ENCODE measurements around the gene SRSF10. TPM values are rescaled to one million over a fixed set of nuclear protein-coding genes. Genes with fewer than 3 reads are reported as not detected.
A peak's percentile ranks its signal among the peaks of the same experiment; 100 is the strongest.

Gene SRSF10
- total and polyA plus RNA-seq, 8 donors, result 84.9 to 296 (median 254) TPM

DNA sequence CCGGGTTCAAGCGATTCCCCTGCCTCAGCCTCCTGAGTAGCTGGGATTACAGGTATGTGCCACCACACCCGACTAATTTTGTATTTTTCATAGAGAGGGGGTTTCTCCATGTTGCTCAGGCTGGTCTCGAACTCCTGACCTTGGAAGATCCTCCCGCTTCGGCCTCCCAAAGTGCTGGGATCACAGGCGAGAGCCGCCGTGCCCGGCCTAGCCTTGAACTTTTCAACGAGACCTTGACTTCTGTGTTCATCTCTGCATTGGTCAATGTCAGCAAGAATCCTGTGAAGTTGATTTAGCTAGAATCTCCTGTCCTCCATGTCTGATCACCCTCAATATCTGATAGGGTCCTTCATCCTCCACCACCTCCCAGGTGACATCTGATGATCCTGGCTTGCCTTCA is 55.5 kb downstream of the SRSF10 start:
- TF ChIP-seq, protein P1, sequence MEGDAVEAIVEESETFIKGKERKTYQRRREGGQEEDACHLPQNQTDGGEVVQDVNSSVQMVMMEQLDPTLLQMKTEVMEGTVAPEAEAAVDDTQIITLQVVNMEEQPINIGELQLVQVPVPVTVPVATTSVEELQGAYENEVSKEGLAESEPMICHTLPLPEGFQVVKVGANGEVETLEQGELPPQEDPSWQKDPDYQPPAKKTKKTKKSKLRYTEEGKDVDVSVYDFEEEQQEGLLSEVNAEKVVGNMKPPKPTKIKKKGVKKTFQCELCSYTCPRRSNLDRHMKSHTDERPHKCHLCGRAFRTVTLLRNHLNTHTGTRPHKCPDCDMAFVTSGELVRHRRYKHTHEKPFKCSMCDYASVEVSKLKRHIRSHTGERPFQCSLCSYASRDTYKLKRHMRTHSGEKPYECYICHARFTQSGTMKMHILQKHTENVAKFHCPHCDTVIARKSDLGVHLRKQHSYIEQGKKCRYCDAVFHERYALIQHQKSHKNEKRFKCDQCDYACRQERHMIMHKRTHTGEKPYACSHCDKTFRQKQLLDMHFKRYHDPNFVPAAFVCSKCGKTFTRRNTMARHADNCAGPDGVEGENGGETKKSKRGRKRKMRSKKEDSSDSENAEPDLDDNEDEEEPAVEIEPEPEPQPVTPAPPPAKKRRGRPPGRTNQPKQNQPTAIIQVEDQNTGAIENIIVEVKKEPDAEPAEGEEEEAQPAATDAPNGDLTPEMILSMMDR (IDR thresholded peaks at IDR 0.05), result no peak
- H3K27ac ChIP-seq, result no peak overlapping the region
- H3K4me3 ChIP-seq, result no peak overlapping the region

GRCh38 chr1:23923592-23924499 is 56.3 kb downstream of the SRSF10 start:
- TF ChIP-seq, protein P1 (IDR thresholded peaks at IDR 0.05), result no peak
- intact Hi-C loops (cut with DNase I), result no loop called here
- DNase-seq, result no peak
- Histone ChIP-seq H3K36me3 (no peaks in the 10 kb centered on the region), H3K27ac (no peak overlapping the region), H3K27me3 (no peaks in the 10 kb centered on the region), H3K4me1 (peaks cover 3 to 10% of the 10 kb centered on the region in 2 donors), H3K9me3 (no peaks in the 10 kb centered on the region), H3K4me3 (no peak overlapping the region)
- ATAC-seq, result no peak

More for the DNA sequence above, 55.5 kb downstream of the SRSF10 start:
- intact Hi-C loops (cut with DNase I), result no loop called here
- Histone ChIP-seq H3K4me1 (peaks cover 3 to 9% of the 10 kb centered on the region in 2 donors), H3K36me3 (no peaks in the 10 kb centered on the region), H3K9me3 (no peaks in the 10 kb centered on the region), H3K27me3 (no peaks in the 10 kb centered on the region)
- DNase-seq (no peak), ATAC-seq (no peak)

DNA sequence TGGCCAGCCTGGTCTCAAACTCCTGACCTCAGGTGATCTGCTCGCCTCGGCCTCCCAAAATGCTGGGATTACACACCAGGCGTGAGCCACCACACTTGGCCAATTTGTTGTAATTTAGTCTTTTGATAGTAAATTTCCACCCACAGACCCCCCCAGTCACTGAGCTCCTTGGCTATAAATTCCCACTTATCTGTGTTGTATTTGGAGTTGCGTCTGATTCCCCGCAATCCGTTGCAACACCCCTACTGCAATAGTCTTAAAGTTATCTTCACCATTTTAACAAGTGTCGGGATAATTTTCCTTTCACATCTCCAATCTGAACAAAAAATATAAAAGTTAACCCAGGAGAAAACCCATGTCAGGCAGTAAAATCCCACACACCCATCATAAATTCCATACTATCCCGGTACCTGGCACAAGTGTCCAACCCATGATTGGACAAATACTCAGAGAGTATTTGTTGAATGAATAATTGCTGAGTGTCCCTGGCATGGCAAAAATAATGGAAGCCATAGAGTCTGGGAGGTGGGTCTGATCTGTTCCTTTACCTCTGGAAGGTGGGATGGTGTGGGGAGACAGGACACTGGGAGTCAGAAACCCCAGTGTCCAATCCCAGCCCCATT is 57.7 kb downstream of the SRSF10 start:
- TF ChIP-seq, protein P1 (IDR thresholded peaks at IDR 0.05), result no peak
- intact Hi-C loops (cut with DNase I), result no loop called here
- H3K27ac ChIP-seq, result no peak overlapping the region
- ATAC-seq (no peak), DNase-seq (no peak)
- peaks cover 3 to 10% of the 10 kb centered on the region in 2 donors for H3K4me1 ChIP-seq
- H3K27me3 ChIP-seq, result no peaks in the 10 kb centered on the region
- H3K9me3 ChIP-seq, result no peaks in the 10 kb centered on the region
- no peaks in the 10 kb centered on the region for H3K36me3 ChIP-seq
- H3K4me3 ChIP-seq, result no peak overlapping the region

DNA sequence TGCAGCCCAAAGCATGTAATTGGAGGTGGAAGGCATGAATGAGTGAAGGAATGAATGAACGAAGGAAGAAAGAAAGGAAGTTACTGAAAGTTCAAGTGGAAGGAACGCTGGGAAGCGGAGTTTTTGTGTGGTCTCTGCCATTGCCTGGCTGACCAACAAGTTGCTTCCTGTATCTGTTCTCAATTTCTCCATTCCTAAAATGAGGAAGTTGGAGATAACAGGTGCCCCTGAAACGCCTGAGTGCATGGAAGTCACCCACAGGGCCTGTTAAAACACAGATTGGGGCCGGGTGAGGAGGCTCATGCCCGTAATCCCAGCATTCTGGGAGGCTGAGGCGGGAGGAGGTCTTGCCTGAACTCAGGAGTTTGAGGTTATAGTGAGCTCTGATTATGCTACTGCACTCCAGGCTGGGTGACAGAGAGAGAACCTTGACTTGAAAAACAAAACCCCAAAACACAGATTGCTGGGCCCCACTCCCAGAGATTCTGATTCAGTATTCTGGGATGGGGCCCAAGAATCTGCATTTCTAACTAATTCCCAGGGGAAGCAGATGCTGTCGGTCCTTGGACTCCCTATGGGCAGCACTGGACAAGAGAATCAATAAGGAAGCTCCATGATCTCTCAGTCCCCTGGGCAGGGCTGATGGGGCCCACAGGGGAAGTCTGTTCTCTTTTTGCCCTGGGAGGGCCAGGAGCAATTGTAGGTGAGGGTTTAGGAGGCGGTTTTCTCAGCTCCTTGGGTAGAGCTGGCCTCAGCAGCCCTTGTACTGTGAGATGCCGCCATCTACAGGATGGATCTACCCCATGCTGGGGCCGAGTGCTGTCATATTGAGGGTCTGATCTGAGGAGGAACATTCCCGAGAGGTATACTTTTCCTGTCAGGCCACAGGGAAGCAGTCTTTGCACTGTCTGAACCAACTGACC is 63.7 kb downstream of the SRSF10 start:
- Histone ChIP-seq H3K27me3 (no peaks in the 10 kb centered on the region), H3K27ac (peak overlapping the region in 1 of 2 donors; percentile 62), H3K4me1 (peaks cover 3 to 32% of the 10 kb centered on the region in 2 donors), H3K4me3 (no peak overlapping the region), H3K36me3 (no peaks in the 10 kb centered on the region), H3K9me3 (no peaks in the 10 kb centered on the region)
- intact Hi-C loops (cut with DNase I), result no loop called here
- DNase-seq, result peak in 3 of 4 donors; percentile 69 to 79 (median 79)
- TF ChIP-seq, protein P1 (IDR thresholded peaks at IDR 0.05), result peak; percentile 62 to 63
- ATAC-seq, result peak; percentile 93
